Left lung (tissue), 10 donors: ENCODE data around the gene FIBP. TPM values are rescaled to one million over a fixed set of nuclear protein-coding genes. Genes with fewer than 3 reads are reported as not detected.

Source experiments
- ATAC-seq: fragments of 200-7000 bp; cut with Tn5 transposase; one replicate; pipeline ENCODE4 v1.9.1; 2020; ENCODE audit warnings: moderate library complexity
- DNase-seq, 4 donors: peaks; one replicate each; pipeline ENCODE4 v3.0.0-alpha.2; 2013 to 2020
- H3K27ac ChIP-seq, 2 donors: fragments of 200-600 bp; sonication (generic) in 1 of 2; one replicate each; pipeline versions ENCODE4 v1.5.0 to v1.8.0; 2020 to 2021
- H3K27me3 ChIP-seq, 2 donors: fragments of 200-600 bp; sonication (generic) in 1 of 2; one replicate each; pipeline versions ENCODE4 v1.5.0 to v1.8.0; 2020 to 2021
- H3K36me3 ChIP-seq, 2 donors: fragments of 200-600 bp; sonication (generic) in 1 of 2; one replicate each; pipeline versions ENCODE4 v1.5.0 to v1.8.0; 2020 to 2021
- H3K4me1 ChIP-seq, 2 donors: fragments of 200-600 bp; one replicate each; pipeline ENCODE4 v1.8.0; 2021
- H3K4me3 ChIP-seq, 2 donors: fragments of 200-600 bp; sonication (generic) in 1 of 2; one replicate each; pipeline versions ENCODE4 v1.5.0 to v1.8.0; 2020 to 2021; ENCODE audit warnings: mild to moderate bottlenecking in 1 of 2
- H3K9me3 ChIP-seq, 2 donors: fragments of 200-600 bp; sonication (generic) in 1 of 2; one replicate each; pipeline versions ENCODE4 v1.5.0 to v1.8.0; 2020 to 2021
- intact Hi-C, 2 donors: fragments of 100-400 bp; cut with DNase I; formaldehyde crosslinking; loops; one replicate each; pipeline versions ENCODE4 v1.11.2 to v1.14.2; 2022
- polyA plus RNA-seq, 6 donors: library from polyadenylated mRNA; unstranded; fragments of 120-200 nt; gene quantifications; one replicate each; pipeline ENCODE4 v1.2.1, GENCODE V29; 2013; ENCODE audit not compliant: insufficient read length in 6 of 6
- total RNA-seq, 2 donors: library from RNA; stranded (reverse); fragmentation: NEBNext Ultra II Directional; extraction: Animal tissue kit (Norgen Biotek cat#: 25700); gene quantifications; one replicate each; pipeline ENCODE4 v1.2.1, GENCODE V29; 2021
- TF ChIP-seq, protein P1 (sequence below), 2 donors: fragments of 200-600 bp; sonication (generic) in 1 of 2; IDR thresholded peaks; one replicate each; pipeline versions ENCODE4 v1.5.0 to v1.8.0; 2021; ENCODE audit warnings: antibody characterized with exemption in 2 of 2
- donor health status: DM: no; HTN: yes; CAD: no.
- donor health status: DM: no; HTN: no; CAD: no.

The FIBP gene
- total and polyA plus RNA-seq, 8 donors: 56.5 to 83.0 (median 76.6) TPM

DNA sequence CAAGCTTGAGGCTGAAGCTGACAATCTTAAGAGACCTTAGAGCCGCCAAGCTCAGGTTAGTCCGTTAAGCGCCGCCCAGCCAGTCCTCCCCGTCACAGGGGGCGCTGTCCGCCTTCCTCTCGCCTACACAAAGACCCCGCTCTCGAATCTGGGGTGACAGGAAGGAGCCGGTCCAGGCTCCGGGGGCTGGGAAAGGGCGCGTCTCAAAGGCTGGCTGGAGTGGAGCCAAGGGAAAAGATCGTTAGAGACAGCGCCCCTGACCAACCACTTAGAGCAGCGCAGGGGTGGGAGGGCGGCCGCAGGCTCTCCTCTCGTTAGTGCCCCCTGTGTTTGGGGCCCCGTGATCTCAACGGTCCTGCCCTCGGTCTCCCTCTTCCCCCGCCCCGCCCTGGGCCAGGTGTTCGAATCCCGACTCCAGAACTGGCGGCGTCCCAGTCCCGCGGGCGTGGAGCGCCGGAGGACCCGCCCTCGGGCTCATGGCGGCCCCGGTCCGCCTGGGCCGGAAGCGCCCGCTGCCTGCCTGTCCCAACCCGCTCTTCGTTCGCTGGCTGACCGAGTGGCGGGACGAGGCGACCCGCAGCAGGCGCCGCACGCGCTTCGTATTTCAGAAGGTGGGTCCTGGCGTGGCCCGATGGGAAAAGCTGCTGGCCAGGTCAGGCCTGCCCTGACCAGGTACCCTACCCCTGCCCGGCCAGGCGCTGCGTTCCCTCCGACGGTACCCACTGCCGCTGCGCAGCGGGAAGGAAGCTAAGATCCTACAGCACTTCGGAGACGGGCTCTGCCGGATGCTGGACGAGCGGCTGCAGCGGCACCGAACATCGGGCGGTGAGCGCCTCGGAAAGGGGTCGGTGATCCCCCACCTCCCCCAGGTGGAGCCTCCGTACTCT, 27.8 kb downstream of the FIBP start, which contains the start of gene MUS81:
MUS81 (plus strand) TSS at position 156 of the 887 bp plus-strand sequence; CDS start at position 477, 321 bp downstream.
- H3K4me1 ChIP-seq: peaks cover 19 to 61% of the 10 kb centered on the region in 2 donors
- H3K27me3 ChIP-seq: no peaks in the 10 kb centered on the region
- H3K36me3 ChIP-seq: peaks cover 0 to 47% of the 10 kb centered on the region in 2 donors
- peak within 1 kb of the TSS; percentile 78 to 96 for H3K4me3 ChIP-seq
- TF ChIP-seq, protein P1, sequence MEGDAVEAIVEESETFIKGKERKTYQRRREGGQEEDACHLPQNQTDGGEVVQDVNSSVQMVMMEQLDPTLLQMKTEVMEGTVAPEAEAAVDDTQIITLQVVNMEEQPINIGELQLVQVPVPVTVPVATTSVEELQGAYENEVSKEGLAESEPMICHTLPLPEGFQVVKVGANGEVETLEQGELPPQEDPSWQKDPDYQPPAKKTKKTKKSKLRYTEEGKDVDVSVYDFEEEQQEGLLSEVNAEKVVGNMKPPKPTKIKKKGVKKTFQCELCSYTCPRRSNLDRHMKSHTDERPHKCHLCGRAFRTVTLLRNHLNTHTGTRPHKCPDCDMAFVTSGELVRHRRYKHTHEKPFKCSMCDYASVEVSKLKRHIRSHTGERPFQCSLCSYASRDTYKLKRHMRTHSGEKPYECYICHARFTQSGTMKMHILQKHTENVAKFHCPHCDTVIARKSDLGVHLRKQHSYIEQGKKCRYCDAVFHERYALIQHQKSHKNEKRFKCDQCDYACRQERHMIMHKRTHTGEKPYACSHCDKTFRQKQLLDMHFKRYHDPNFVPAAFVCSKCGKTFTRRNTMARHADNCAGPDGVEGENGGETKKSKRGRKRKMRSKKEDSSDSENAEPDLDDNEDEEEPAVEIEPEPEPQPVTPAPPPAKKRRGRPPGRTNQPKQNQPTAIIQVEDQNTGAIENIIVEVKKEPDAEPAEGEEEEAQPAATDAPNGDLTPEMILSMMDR (IDR thresholded peaks at IDR 0.05): peak; percentile 89 to 93
- no peaks in the 10 kb centered on the region for H3K9me3 ChIP-seq
- H3K27ac ChIP-seq: peak within 1 kb of the TSS; percentile 95 to 99
- peak; percentile 70 for ATAC-seq
- intact Hi-C loops: no loop called here
- DNase-seq: peak; percentile 93 to 98 (median 96)

DNA sequence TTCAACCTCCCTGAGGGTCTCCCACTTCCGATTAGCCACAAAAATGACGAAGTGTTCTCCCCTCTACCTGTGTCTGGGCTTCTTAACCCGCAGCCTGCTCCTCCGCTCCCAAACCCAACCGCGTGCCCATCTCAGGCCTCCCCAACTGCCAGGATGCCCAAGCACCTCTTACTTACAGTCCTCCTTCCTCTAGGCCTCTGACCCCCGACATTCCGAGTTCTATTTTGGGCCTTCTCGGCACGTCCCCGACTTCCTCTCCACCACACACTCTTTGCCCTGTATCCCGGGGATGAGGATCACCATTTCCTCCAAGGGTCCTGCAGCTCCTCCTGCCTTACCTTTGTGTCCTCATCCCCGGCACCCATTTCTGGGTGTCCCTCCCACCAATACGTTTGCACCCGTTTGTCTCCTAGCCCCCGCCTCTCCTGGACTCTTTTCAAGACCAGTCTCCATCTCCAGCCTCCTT, 28.4 kb downstream of the FIBP start:
- TF ChIP-seq, protein P1 (IDR thresholded peaks at IDR 0.05): no peak
- Histone ChIP-seq H3K9me3 (no peaks in the 10 kb centered on the region), H3K27ac (peak overlapping the region; percentile 95 to 99), H3K4me3 (peak overlapping the region; percentile 78 to 96), H3K36me3 (peaks cover 6 to 47% of the 10 kb centered on the region in 2 donors), H3K4me1 (peaks cover 19 to 68% of the 10 kb centered on the region in 2 donors), H3K27me3 (no peaks in the 10 kb centered on the region)
- intact Hi-C loops: no loop called here
- DNase-seq (peak in 1 of 4 donors; percentile 79), ATAC-seq (no peak)

DNA sequence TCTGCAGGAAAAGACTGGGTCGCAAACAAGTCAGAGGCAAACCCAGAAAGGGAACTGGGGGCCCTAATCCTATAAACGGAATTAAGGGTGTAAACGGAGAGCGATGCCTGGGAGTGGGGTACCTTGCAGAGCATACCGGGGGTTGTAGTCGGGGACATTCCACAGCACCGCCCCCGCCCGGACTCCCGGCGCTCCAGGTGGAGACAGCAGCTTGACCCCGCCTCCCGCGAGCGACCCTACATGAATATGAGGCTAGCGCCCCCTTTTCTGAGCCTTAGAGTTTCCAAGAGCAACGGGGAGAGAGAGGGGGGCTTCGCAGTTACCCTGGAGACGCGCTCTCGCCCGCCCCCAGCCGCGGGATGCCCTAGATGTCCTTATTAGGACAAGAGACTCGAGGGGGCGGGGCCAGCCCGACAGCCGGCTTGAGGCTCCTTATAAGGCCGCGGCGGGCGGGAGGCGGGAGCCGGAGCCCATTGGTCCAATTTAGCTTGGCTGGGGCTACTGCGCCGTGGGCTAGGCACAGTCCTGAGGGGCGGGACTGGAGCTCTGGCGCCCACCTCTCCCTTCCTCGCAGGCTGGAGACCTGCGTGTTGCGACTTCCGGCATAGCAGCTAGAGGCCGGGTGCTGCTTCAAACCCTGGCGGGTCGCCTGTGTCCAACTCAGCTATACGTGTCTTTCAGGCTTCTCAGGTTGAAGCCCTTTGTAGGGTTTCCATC, 29.0 kb downstream of the FIBP start:
- peaks cover 19 to 73% of the 10 kb centered on the region in 2 donors for H3K4me1 ChIP-seq
- H3K36me3 ChIP-seq: peaks cover 6 to 47% of the 10 kb centered on the region in 2 donors
- peak; percentile 92 to 100 (median 98) for DNase-seq
- TF ChIP-seq, protein P1 (IDR thresholded peaks at IDR 0.05): no peak
- H3K27ac ChIP-seq: peak overlapping the region; percentile 95 to 99
- H3K9me3 ChIP-seq: no peaks in the 10 kb centered on the region
- peak overlapping the region; percentile 78 to 96 for H3K4me3 ChIP-seq
- H3K27me3 ChIP-seq: no peaks in the 10 kb centered on the region
- intact Hi-C loops: no loop called here
- peak; percentile 75 for ATAC-seq

DNA sequence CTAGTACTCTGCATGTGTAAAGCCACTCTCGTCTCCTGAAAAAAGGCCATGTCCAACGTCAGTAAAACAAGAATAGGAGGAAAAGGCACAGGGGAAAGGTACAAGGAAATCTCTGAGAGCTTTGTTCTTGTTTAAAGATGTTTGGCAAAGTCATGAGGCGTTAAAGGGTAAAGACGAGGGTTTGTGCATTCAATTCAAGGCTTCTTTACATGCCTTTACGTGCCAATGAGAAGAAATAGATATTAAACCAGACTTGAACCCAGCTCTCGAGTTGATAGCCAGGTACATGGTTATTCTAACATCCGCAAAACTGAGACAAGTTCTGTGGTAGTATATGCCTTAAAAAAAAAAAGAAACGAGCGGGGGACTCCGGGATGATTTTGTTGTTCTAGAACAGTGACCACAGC, 29.6 kb downstream of the FIBP start:
- Histone ChIP-seq H3K27me3 (no peaks in the 10 kb centered on the region), H3K27ac (peak overlapping the region; percentile 95 to 99), H3K36me3 (peaks cover 6 to 47% of the 10 kb centered on the region in 2 donors), H3K4me1 (peaks cover 19 to 72% of the 10 kb centered on the region in 2 donors), H3K4me3 (peak overlapping the region; percentile 78 to 96), H3K9me3 (no peaks in the 10 kb centered on the region)
- ATAC-seq (no peak), DNase-seq (peak in 1 of 4 donors; percentile 19)
- intact Hi-C loops: no loop called here
- TF ChIP-seq, protein P1 (IDR thresholded peaks at IDR 0.05): no peak
